Testis (tissue), 3 donors: ENCODE measurements around the gene ITGA8. TPM values are rescaled to one million over a fixed set of nuclear protein-coding genes. Genes with fewer than 3 reads are reported as not detected.
"Not testable (repeated sequence)": the region's sequence is repeated elsewhere in the genome, so short reads cannot be mapped to it uniquely, and the experiment has no call there.

Experiments used
- DNase-seq: peaks from one replicate; pipeline ENCODE4 v3.0.0-alpha.2; 2019
- H3K27ac ChIP-seq, 2 donors: fragments of 200-600 bp; sonication (generic); one replicate each; pipeline ENCODE4 v1.5.1; 2019
- H3K27me3 ChIP-seq: fragments of 200-600 bp; sonication (generic); one replicate; pipeline ENCODE4 v1.5.1; 2019
- H3K36me3 ChIP-seq: fragments of 200-600 bp; sonication (generic); one replicate; pipeline ENCODE4 v1.5.1; 2017; ENCODE audit warnings: low read depth; ENCODE audit errors: missing control alignments
- H3K4me1 ChIP-seq: fragments of 200-600 bp; sonication (generic); one replicate; pipeline ENCODE4 v1.5.1; 2019
- H3K4me3 ChIP-seq, 2 donors: fragments of 200-600 bp; sonication (generic); one replicate each; pipeline ENCODE4 v1.5.1; 2017 to 2019
- H3K9me3 ChIP-seq: fragments of 200-600 bp; sonication (generic); one replicate; pipeline ENCODE4 v1.5.1; 2017
- CTCF ChIP-seq, 3 experiments: fragments of 450-650 bp in 2 of 3; fragments of 200-600 bp in 1 of 3; sonication (generic) in 1 of 3; IDR thresholded peaks; one replicate each; pipeline ENCODE4 v1.5.1; 2016 to 2019; ENCODE audit warnings: antibody characterized with exemption in 3 of 3, mild to moderate bottlenecking in 2 of 3, moderate library complexity in 1 of 3
- POLR2A ChIP-seq: fragments of 450-650 bp; IDR thresholded peaks from one replicate; pipeline ENCODE4 v1.6.1; 2017; ENCODE audit warnings: antibody characterized with exemption, mild to moderate bottlenecking, moderate library complexity
- WGBS, 2 donors: methylation state at CpG; one replicate each; pipeline ENCODE4 v1.1.5; 2018; 5-methylcytosine and 5-hydroxymethylcytosine counted together
- intact Hi-C: fragments of 100-400 bp; cut with DNase I; formaldehyde crosslinking; loops from one replicate; pipeline ENCODE4 v1.15.1; 2023; ENCODE audit warnings: low total_unique reads
- polyA plus RNA-seq: library from polyadenylated mRNA; stranded (reverse); fragments of 350-450 nt; fragmentation: Illumina TruSeq; extraction: RNeasy Lipid Tissue Mini Kit (QIAGEN cat#74804); gene quantifications from one replicate; pipeline ENCODE4 v1.2.3, GENCODE V29; 2014; ENCODE audit warnings: low read depth, low replicate concordance; ENCODE audit not compliant: insufficient read depth
- total RNA-seq, 2 donors: library from RNA; depleted of rRNA; stranded (reverse); fragments of >200 nt; gene quantifications; one replicate each; pipeline ENCODE4 v1.2.3, GENCODE V29; 2016

The ITGA8 gene
- total and polyA plus RNA-seq, 3 donors from 2014 or later: 0.68 to 6.9 (median 0.79) TPM

DNA sequence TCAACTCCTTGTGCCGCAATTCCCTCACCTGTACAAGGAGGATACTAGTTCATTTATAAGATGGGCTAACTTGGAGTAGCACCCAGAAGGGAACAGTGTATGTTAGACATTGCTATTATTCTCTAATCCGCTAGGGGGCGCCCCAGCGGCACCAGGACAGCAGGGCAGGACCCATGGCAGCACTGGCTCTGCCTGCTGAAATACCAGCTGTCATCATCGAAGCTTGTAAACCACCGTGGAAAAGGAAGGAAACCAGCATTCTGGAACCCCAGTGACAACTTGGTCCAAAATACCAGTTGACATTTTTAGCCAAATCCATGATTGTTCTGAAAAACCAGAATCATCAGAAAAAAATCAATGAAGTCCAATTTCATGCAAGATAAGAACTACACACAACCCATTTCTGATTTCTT, 134.4 kb downstream of the ITGA8 start:
- WGBS, 2 donors: 7 to 8% methylated on average over 6 of the region's 6 CpGs
- no peak overlapping the region for H3K4me3 ChIP-seq
- H3K36me3 ChIP-seq: no peaks in the 10 kb centered on the region
- peak; percentile 79 for DNase-seq
- H3K9me3 ChIP-seq: no peaks in the 10 kb centered on the region
- peak; percentile 58 to 86 (median 63) for TF ChIP-seq CTCF (IDR thresholded peaks at IDR 0.05)
- no peak for TF ChIP-seq POLR2A
- no peaks in the 10 kb centered on the region for H3K27me3 ChIP-seq
- intact Hi-C loops: no loop called here
- no peak overlapping the region for H3K27ac ChIP-seq
- no peaks in the 10 kb centered on the region for H3K4me1 ChIP-seq

GRCh38 chr10:15582972-15583371, 136.8 kb downstream of the ITGA8 start:
- 91 to 92% methylated on average over 2 of the region's 2 CpGs for WGBS, 2 donors
- DNase-seq, H3K27me3 ChIP-seq, H3K4me3 ChIP-seq, intact Hi-C loops, H3K4me1 ChIP-seq, H3K36me3 ChIP-seq, H3K27ac ChIP-seq, H3K9me3 ChIP-seq: not testable (repeated sequence)

- Histone ChIP-seq H3K4me3 (no peak overlapping the region), H3K36me3 (no peaks in the 10 kb centered on the region), H3K9me3 (no peaks in the 10 kb centered on the region), H3K4me1 (no peaks in the 10 kb centered on the region), H3K27ac (no peak overlapping the region), H3K27me3 (no peaks in the 10 kb centered on the region)
- TF ChIP-seq CTCF (IDR thresholded peaks at IDR 0.05) (no peak), POLR2A (no peak)
- intact Hi-C loops: no loop called here
- WGBS, 2 donors: 74 to 83% methylated on average over 4 of the region's 4 CpGs
- DNase-seq: no peak
Observed at GRCh38 chr10:15579605-15580004, 140.1 kb downstream of the ITGA8 start.

DNA sequence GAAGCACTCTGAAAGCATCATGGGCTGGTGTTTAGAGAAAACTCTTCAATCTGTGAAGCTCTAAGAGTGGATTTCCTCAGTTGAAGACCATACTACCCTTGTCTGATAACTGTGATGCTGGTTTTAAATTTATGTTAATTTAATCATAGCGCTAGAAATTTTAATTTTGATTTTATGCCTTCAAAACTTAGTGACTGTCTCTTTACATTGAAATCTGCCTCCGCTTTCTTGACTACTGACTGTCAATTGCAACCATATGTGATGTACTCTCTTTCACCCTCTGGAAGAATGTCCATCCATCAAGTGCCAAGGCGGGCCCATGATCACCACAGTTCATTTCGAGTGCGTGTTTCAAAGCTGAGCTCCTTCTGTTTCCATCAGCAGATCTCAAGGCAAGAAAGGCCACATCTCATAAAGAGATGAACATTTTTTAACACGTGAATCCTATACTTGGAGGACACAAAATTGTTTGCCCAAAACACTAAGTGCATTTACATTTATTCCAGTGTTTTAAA, 147.1 kb downstream of the ITGA8 start:
- no peaks in the 10 kb centered on the region for H3K36me3 ChIP-seq
- intact Hi-C loops: no loop called here
- H3K27me3 ChIP-seq: no peaks in the 10 kb centered on the region
- 92 to 95% methylated on average over 6 of the region's 6 CpGs for WGBS, 2 donors
- H3K27ac ChIP-seq: no peak overlapping the region
- peaks cover 6% of the 10 kb centered on the region for H3K4me1 ChIP-seq
- H3K4me3 ChIP-seq: no peak overlapping the region
- H3K9me3 ChIP-seq: no peaks in the 10 kb centered on the region
- TF ChIP-seq CTCF (IDR thresholded peaks at IDR 0.05) (no peak), POLR2A (no peak)
- DNase-seq: no peak

- Histone ChIP-seq H3K4me1 (peaks cover 6% of the 10 kb centered on the region), H3K27me3 (no peaks in the 10 kb centered on the region), H3K9me3 (no peaks in the 10 kb centered on the region), H3K36me3 (no peaks in the 10 kb centered on the region), H3K4me3 (no peak overlapping the region), H3K27ac (no peak overlapping the region)
- TF ChIP-seq POLR2A: no peak
- TF ChIP-seq CTCF (IDR thresholded peaks at IDR 0.05): no peak
- peak; percentile 59 for DNase-seq
- intact Hi-C loops: no loop called here
- 38 to 42% methylated on average over 2 to 3 of the region's 3 CpGs for WGBS, 2 donors
Observed at GRCh38 chr10:15571575-15571974, 148.1 kb downstream of the ITGA8 start.
